GM23248 (cell line): ENCODE results near the gene CLDN2. TPM values are rescaled to one million over a fixed set of nuclear protein-coding genes. Genes with fewer than 3 reads are reported as not detected.

Source experiments
- DNase-seq: peaks from one replicate; pipeline ENCODE4 v3.0.0-alpha.2; 2015
- H2AFZ ChIP-seq: fragments of 200-600 bp; sonication (generic); 2 replicates; pipeline ENCODE4 v1.6.1; 2016; ENCODE audit warnings: antibody characterized with exemption
- H3F3A ChIP-seq: fragments of 200-600 bp; sonication (generic); 2 replicates; pipeline ENCODE4 v1.6.1; 2016; ENCODE audit warnings: mild to moderate bottlenecking, antibody characterized with exemption, mixed run types; ENCODE audit not compliant: insufficient read depth
- H3K27ac ChIP-seq: fragments of 200-600 bp; sonication (generic); 2 replicates; pipeline ENCODE4 v1.5.1; 2016; ENCODE audit warnings: mild to moderate bottlenecking
- H3K27me3 ChIP-seq: fragments of 200-600 bp; sonication (generic); replicated peaks from 2 replicates; pipeline ENCODE4 v1.6.1; 2016; ENCODE audit warnings: mild to moderate bottlenecking; ENCODE audit not compliant: insufficient read depth
- H3K36me3 ChIP-seq: fragments of 200-600 bp; sonication (generic); 2 replicates; pipeline ENCODE4 v1.6.1; 2016; ENCODE audit warnings: low read depth, mild to moderate bottlenecking
- H3K4me1 ChIP-seq: fragments of 200-600 bp; sonication (generic); 2 replicates; pipeline ENCODE4 v1.6.1; 2016; ENCODE audit warnings: mild to moderate bottlenecking; ENCODE audit not compliant: insufficient read depth
- H3K4me2 ChIP-seq: fragments of 200-600 bp; sonication (generic); one replicate; pipeline ENCODE4 v1.6.1; 2016; ENCODE audit warnings: mild to moderate bottlenecking; ENCODE audit not compliant: unreplicated experiment
- H3K4me3 ChIP-seq: fragments of 200-600 bp; sonication (generic); 2 replicates; pipeline ENCODE4 v1.5.1; 2016; ENCODE audit warnings: mild to moderate bottlenecking
- H3K79me2 ChIP-seq: fragments of 200-600 bp; sonication (generic); 2 replicates; pipeline ENCODE4 v1.6.1; 2016; ENCODE audit warnings: mild to moderate bottlenecking; ENCODE audit not compliant: insufficient read depth
- H3K9ac ChIP-seq: fragments of 200-600 bp; sonication (generic); 2 replicates; pipeline ENCODE4 v1.6.1; 2016; ENCODE audit warnings: mild to moderate bottlenecking
- H3K9me2 ChIP-seq: fragments of 200-600 bp; sonication (generic); 2 replicates; pipeline ENCODE4 v1.6.1; 2016; ENCODE audit warnings: mixed run types, mild to moderate bottlenecking, moderate library complexity; ENCODE audit not compliant: insufficient read depth
- H3K9me3 ChIP-seq: fragments of 200-600 bp; sonication (generic); one replicate; pipeline ENCODE4 v1.6.1; 2017; ENCODE audit warnings: low read depth
- H4K20me1 ChIP-seq: fragments of 200-600 bp; sonication (generic); 2 replicates; pipeline ENCODE4 v1.6.0; 2016; ENCODE audit not compliant: insufficient read depth
- EZH2 ChIP-seq: fragments of 200-600 bp; sonication (generic); IDR thresholded peaks from 2 replicates; pipeline ENCODE4 v1.6.1; 2018; ENCODE audit warnings: antibody characterized with exemption, mild to moderate bottlenecking; ENCODE audit not compliant: insufficient read depth, poor library complexity, severe bottlenecking
- EZH2phosphoT487 ChIP-seq: fragments of 200-600 bp; sonication (generic); IDR thresholded peaks from 2 replicates; pipeline ENCODE4 v1.6.1; 2018; ENCODE audit warnings: antibody characterized with exemption, moderate library complexity, mild to moderate bottlenecking, low read depth; ENCODE audit not compliant: insufficient read depth
- WGBS, 2 experiments: methylation state at CpG; one replicate each; pipeline ENCODE4 v1.1.6; 2015 to 2017; ENCODE audit warnings: low lambda C conversion rate in 2 of 2, low coverage in 1 of 2; ENCODE audit errors: missing lambda C conversion rate in 2 of 2; 5-methylcytosine and 5-hydroxymethylcytosine counted together
- in situ Hi-C: fragments of 300-500 bp; cut with MboI; formaldehyde crosslinking; loops from 2 replicates; pipeline ENCODE4 v1.15.0; 2020
- polyA plus RNA-seq: library from polyadenylated mRNA; unstranded; fragments of >200 nt; fragmentation: Nextera tagmentation; extraction: Ambion mirVana; gene quantifications from 2 replicates; pipeline ENCODE4 v1.2.1, GENCODE V29; 2016
- total RNA-seq: library from RNA; depleted of rRNA; stranded (reverse); fragments of >200 nt; shearing (Covaris generic); gene quantifications from 2 replicates; pipeline ENCODE4 v1.2.3, GENCODE V29; 2014

Gene CLDN2
- total and polyA plus RNA-seq, 2 experiments from 2014 or later, result not detected

- no peak for TF ChIP-seq EZH2phosphoT487
- no peak for TF ChIP-seq EZH2
- no peaks in the 10 kb centered on the region for H4K20me1 ChIP-seq
- no peaks in the 10 kb centered on the region for H3K79me2 ChIP-seq
- no peaks in the 10 kb centered on the region for H3F3A ChIP-seq
- no peaks in the 10 kb centered on the region for H3K9me2 ChIP-seq
- H3K9ac ChIP-seq, result no peak overlapping the region
- H2AFZ ChIP-seq, result no peak overlapping the region
- DNase-seq, result no peak
- H3K4me2 ChIP-seq, result no peak overlapping the region
- in situ Hi-C loops, result no loop called here
- H3K9me3 ChIP-seq, result no peaks in the 10 kb centered on the region
- H3K4me1 ChIP-seq, result peaks cover 4% of the 10 kb centered on the region; the same call in 1 of the 2 replicates
- H3K27ac ChIP-seq, result no peak overlapping the region
- H3K36me3 ChIP-seq, result no peaks in the 10 kb centered on the region
- no peak overlapping the region for H3K4me3 ChIP-seq
- no peaks in the 10 kb centered on the region for H3K27me3 ChIP-seq
- WGBS, 2 experiments, result 100% methylated on average over 1 of the region's 1 CpG
Observed at GRCh38 chrX:106936246-106936645, 16.0 kb downstream of the CLDN2 start.

- H3K4me1 ChIP-seq, result no peaks in the 10 kb centered on the region
- 95 to 100% methylated on average over 3 of the region's 3 CpGs for WGBS, 2 experiments
- DNase-seq, result no peak
- H3K79me2 ChIP-seq, result no peaks in the 10 kb centered on the region
- no peak overlapping the region for H2AFZ ChIP-seq
- no peaks in the 10 kb centered on the region for H3K27me3 ChIP-seq
- H3F3A ChIP-seq, result no peaks in the 10 kb centered on the region
- H3K4me2 ChIP-seq, result no peak overlapping the region
- no peak overlapping the region for H3K27ac ChIP-seq
- H3K36me3 ChIP-seq, result no peaks in the 10 kb centered on the region; the same call in 1 of the 2 replicates
- H3K4me3 ChIP-seq, result no peak overlapping the region
- H4K20me1 ChIP-seq, result no peaks in the 10 kb centered on the region
- no peaks in the 10 kb centered on the region for H3K9me2 ChIP-seq
- H3K9me3 ChIP-seq, result no peaks in the 10 kb centered on the region
- in situ Hi-C loops, result no loop called here
- TF ChIP-seq EZH2phosphoT487 (no peak), EZH2 (no peak)
- H3K9ac ChIP-seq, result no peak overlapping the region
Observed at GRCh38 chrX:106939566-106939965, 19.4 kb downstream of the CLDN2 start.

- no peak overlapping the region for H3K9ac ChIP-seq
- no peaks in the 10 kb centered on the region for H3K4me1 ChIP-seq
- H3K4me2 ChIP-seq, result no peak overlapping the region
- DNase-seq, result no peak
- H2AFZ ChIP-seq, result no peak overlapping the region
- no peaks in the 10 kb centered on the region; the same call in 1 of the 2 replicates for H3K36me3 ChIP-seq
- H3K4me3 ChIP-seq, result no peak overlapping the region
- no peaks in the 10 kb centered on the region for H3K9me2 ChIP-seq
- no peak for TF ChIP-seq EZH2phosphoT487
- TF ChIP-seq EZH2, result no peak
- in situ Hi-C loops, result no loop called here
- H3K79me2 ChIP-seq, result no peaks in the 10 kb centered on the region
- H3F3A ChIP-seq, result no peaks in the 10 kb centered on the region
- WGBS, 2 experiments, result 96 to 100% methylated on average over 1 of the region's 1 CpG
- H3K27me3 ChIP-seq, result no peaks in the 10 kb centered on the region
- no peaks in the 10 kb centered on the region for H4K20me1 ChIP-seq
- no peaks in the 10 kb centered on the region for H3K9me3 ChIP-seq
- H3K27ac ChIP-seq, result no peak overlapping the region
Observed at GRCh38 chrX:106940068-106940467, 19.9 kb downstream of the CLDN2 start.

DNA sequence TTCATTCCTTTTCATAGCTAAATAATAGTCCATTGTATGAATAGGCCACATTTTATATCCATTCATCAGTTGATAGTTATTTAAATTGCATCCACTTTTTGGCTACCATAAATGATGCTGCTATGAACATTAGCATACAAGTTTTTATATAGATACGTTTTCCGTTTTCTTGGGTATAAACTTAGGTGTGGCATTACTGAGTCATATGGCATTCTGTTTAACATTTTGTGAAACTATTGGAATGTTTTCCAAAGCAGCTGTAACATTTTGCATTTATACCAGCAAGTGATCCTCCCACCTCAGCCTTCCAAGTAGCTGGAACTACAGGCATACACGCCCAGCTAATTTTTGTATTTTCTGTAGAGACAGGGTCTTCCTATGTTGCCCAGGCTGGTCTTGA is 26.3 kb downstream of the CLDN2 start:
- no peak overlapping the region for H3K27ac ChIP-seq
- TF ChIP-seq EZH2phosphoT487 (no peak), EZH2 (no peak)
- H4K20me1 ChIP-seq, result no peaks in the 10 kb centered on the region
- H3K27me3 ChIP-seq, result no peaks in the 10 kb centered on the region
- no peaks in the 10 kb centered on the region; the same call in 1 of the 2 replicates for H3K36me3 ChIP-seq
- H3K4me2 ChIP-seq, result no peak overlapping the region
- H3K4me3 ChIP-seq, result no peak overlapping the region
- WGBS, 2 experiments, result 98 to 100% methylated on average over 3 of the region's 3 CpGs
- no peak overlapping the region for H2AFZ ChIP-seq
- H3K9ac ChIP-seq, result no peak overlapping the region
- H3K9me2 ChIP-seq, result no peaks in the 10 kb centered on the region
- no peaks in the 10 kb centered on the region for H3F3A ChIP-seq
- H3K9me3 ChIP-seq, result no peaks in the 10 kb centered on the region
- no peaks in the 10 kb centered on the region for H3K4me1 ChIP-seq
- no peak for DNase-seq
- H3K79me2 ChIP-seq, result no peaks in the 10 kb centered on the region
- in situ Hi-C loops, result no loop called here

- Histone ChIP-seq H3K36me3 (no peaks in the 10 kb centered on the region), H3K9me2 (no peaks in the 10 kb centered on the region), H3K9me3 (no peaks in the 10 kb centered on the region), H2AFZ (no peak overlapping the region), H3K4me1 (no peaks in the 10 kb centered on the region), H3K27ac (no peak overlapping the region), H3K4me2 (no peak overlapping the region), H3K27me3 (no peaks in the 10 kb centered on the region), H4K20me1 (no peaks in the 10 kb centered on the region), H3F3A (no peaks in the 10 kb centered on the region), H3K9ac (no peak overlapping the region), H3K4me3 (no peak overlapping the region), H3K79me2 (no peaks in the 10 kb centered on the region)
- in situ Hi-C loops, result no loop called here
- peak; percentile 42 for DNase-seq
- no peak for TF ChIP-seq EZH2
- 61 to 69% methylated on average over 3 of the region's 3 CpGs for WGBS, 2 experiments
Observed at GRCh38 chrX:106948641-106949040, 28.4 kb downstream of the CLDN2 start.
